AG10803 (cell line): Measurements from ENCODE around the gene RORC.
A peak's percentile ranks its signal among the peaks of the same experiment; 100 is the strongest.

Source experiments
- DNase-seq: peaks from one replicate; pipeline ENCODE4 v3.0.0; 2010; ENCODE audit warnings: low read depth
- H3K4me3 ChIP-seq: 2 replicates; pipeline ENCODE4 v1.5.1; 2011; ENCODE audit warnings: mild to moderate bottlenecking, low read length, control low read depth
- CTCF ChIP-seq: conservative IDR thresholded peaks from 2 replicates; pipeline ENCODE4 v1.5.1; 2011; ENCODE audit warnings: mild to moderate bottlenecking, low read length, control low read depth, inconsistent platforms

Gene RORC

GRCh38 chr1:151834239-151834638 lies 2.6 kb upstream of the RORC start:
- no peak for TF ChIP-seq CTCF
- no peak overlapping the region for H3K4me3 ChIP-seq
- no peak for DNase-seq

GRCh38 chr1:151833172-151833900 lies 1.7 kb upstream of the RORC start:
- no peak for DNase-seq
- H3K4me3 ChIP-seq = no peak overlapping the region
- TF ChIP-seq CTCF = no peak

GRCh38 chr1:151832318-151832980 lies 847 bp upstream of the RORC start:
- no peak overlapping the region for H3K4me3 ChIP-seq
- peak; percentile 69 for DNase-seq
- TF ChIP-seq CTCF = no peak

GRCh38 chr1:151831256-151831591 lies 378 bp downstream of the RORC start:
- DNase-seq = no peak
- no peak overlapping the region for H3K4me3 ChIP-seq
- TF ChIP-seq CTCF = no peak

GRCh38 chr1:151830055-151830454 lies 1.5 kb downstream of the RORC start:
- no peak for DNase-seq
- no peak for TF ChIP-seq CTCF
- no peak overlapping the region for H3K4me3 ChIP-seq

GRCh38 chr1:151829352-151830046 lies 2.1 kb downstream of the RORC start:
- no peak overlapping the region for H3K4me3 ChIP-seq
- TF ChIP-seq CTCF = no peak
- DNase-seq = no peak

- no peak overlapping the region for H3K4me3 ChIP-seq
- TF ChIP-seq CTCF = no peak
- no peak for DNase-seq
Observed at GRCh38 chr1:151828921-151829320, 2.7 kb downstream of the RORC start.
